ENCODE data around the gene HYI.
"Not testable (repeated sequence)": the region's sequence is repeated elsewhere in the genome, so short reads cannot be mapped to it uniquely, and the experiment has no call there.

HYI gene

GRCh38 chr1:43453442-43454269, at the start of gene HYI:
Gene HYI (minus strand): TSS chr1:43453931. CDS start chr1:43453793, 138 bp downstream.
- DNase-seq = peak; percentile 68

- not testable (repeated sequence) for DNase-seq
Measured at GRCh38 chr1:43501806-43502205, 48.1 kb upstream of the HYI start.

GRCh38 chr1:43499898-43500297, 46.2 kb upstream of the HYI start:
- DNase-seq = no peak

GRCh38 chr1:43495204-43495603, 41.5 kb upstream of the HYI start:
- no peak for DNase-seq

GRCh38 chr1:43493661-43494450, 40.1 kb upstream of the HYI start:
- DNase-seq = no peak

GRCh38 chr1:43492826-43493225, 39.1 kb upstream of the HYI start:
- DNase-seq = no peak

GRCh38 chr1:43491061-43491460, 37.3 kb upstream of the HYI start:
- DNase-seq = no peak

GRCh38 chr1:43488165-43488564, 34.4 kb upstream of the HYI start:
- no peak for DNase-seq

GRCh38 chr1:43484367-43484766, 30.6 kb upstream of the HYI start:
- no peak for DNase-seq

GRCh38 chr1:43482215-43482614, 28.5 kb upstream of the HYI start:
- DNase-seq = no peak

- no peak for DNase-seq
Measured at GRCh38 chr1:43481491-43481890, 27.8 kb upstream of the HYI start.

GRCh38 chr1:43479414-43479813, 25.7 kb upstream of the HYI start:
- no peak for DNase-seq

- DNase-seq = no peak
Measured at GRCh38 chr1:43477716-43478115, 24.0 kb upstream of the HYI start.

- DNase-seq = not testable (repeated sequence)
Measured at GRCh38 chr1:43475611-43476401, 22.1 kb upstream of the HYI start.

- no peak for DNase-seq
Measured at GRCh38 chr1:43473463-43473862, 19.7 kb upstream of the HYI start.

GRCh38 chr1:43472463-43473151, 18.9 kb upstream of the HYI start:
- DNase-seq = not testable (repeated sequence)

GRCh38 chr1:43472087-43472462, 18.3 kb upstream of the HYI start:
- no peak for DNase-seq

GRCh38 chr1:43469932-43470331, 16.2 kb upstream of the HYI start:
- DNase-seq = no peak

- DNase-seq = no peak
Measured at GRCh38 chr1:43468414-43468813, 14.7 kb upstream of the HYI start.

GRCh38 chr1:43466403-43466802, 12.7 kb upstream of the HYI start:
- no peak for DNase-seq

- DNase-seq = no peak
Measured at GRCh38 chr1:43465505-43466067, 11.9 kb upstream of the HYI start.

All from stimulated activated CD4-positive, alpha-beta T cell treated with anti-CD3 and anti-CD28 coated beads, Interleukin-1b, Interleukin-23, amount 100 ng/mL, for 48 hours (primary cell).